Activated CD8-positive, alpha-beta memory T cell treated with anti-CD3 and anti-CD28 coated beads, Interleukin-2, amount 50 U/mL, for 24 hours (primary cell): Measurements from ENCODE around the gene CLTB.

Experiments
- DNase-seq: peaks from one replicate; pipeline ENCODE4 v3.0.0-alpha.2; 2020; ENCODE audit errors: extremely low read depth

CLTB gene

GRCh38 chr5:176352116-176352878, 64.0 kb downstream of the CLTB start:
- DNase-seq: no peak

DNA sequence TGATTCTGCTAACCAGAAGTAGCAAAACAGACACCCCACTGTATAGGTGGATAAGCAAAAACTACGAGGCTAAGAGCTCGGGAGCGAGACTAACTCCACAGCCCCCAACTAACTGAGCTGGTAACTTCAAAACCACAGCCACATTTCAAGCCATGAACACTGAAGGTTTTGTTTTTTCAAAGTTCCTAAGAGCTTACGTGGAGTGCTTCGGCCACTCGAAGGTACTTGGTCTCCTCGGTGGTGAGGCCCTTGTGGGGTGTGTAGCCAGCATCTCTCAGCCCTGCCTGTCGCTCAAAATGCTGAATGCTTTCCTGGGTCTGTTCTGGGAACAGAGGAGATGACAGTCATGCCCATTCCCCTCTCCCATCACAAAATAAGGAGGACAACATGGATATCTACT, 65.9 kb downstream of the CLTB start:
- no peak for DNase-seq

DNA sequence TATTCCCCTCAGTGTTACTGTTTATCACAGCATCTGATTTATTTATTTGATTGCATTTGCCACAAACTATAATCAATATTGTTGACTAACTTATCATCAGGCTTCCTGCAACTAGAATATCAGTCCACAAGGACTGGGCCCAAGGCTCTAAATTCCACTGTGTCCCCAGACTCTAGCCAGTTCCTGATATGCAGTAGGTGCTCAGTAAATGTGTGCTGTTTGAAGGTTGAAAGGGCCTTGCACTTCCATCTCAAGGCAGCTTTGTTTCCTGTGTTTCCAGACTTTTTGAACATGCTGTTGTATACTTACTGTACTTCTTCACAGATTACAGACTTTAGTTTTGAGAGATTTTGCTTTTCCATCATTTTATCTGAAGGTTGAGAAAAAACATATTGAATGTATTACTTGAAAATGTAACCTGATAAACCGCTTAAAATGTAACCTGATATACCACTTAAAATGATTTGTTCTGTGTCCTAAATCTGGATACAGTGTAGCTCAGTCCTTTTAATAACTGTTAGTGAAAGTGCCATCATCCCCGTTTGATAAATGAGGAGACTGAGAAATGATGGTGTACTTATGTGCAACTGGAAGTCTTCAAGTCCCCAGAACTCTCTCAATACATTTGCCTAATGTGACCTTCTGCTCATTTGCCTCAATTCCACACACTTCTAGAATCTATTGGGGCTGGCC, 73.4 kb downstream of the CLTB start:
- no peak for DNase-seq
